Endothelial cell of umbilical vein (primary cell): ENCODE results near the gene XAF1. TPM values are rescaled to one million over a fixed set of nuclear protein-coding genes. Genes with fewer than 3 reads are reported as not detected.

ENCODE experiments used
- BruUV-seq: library from RNA; stranded (reverse); fragments of 400-500 nt; replicated peaks from 2 replicates; lab custom pipeline; 2021; lab: Mats Ljungman, UMichigan
- CTCF ChIA-PET: fragments of 300-600, 350-600 bp; sonication (Branson Sonifier 250); formaldehyde crosslinking; loops from one replicate; lab custom pipeline; 2021; ENCODE audit warnings: antibody characterized with exemption, inconsistent platforms; lab: Charles Lee
- POLR2A ChIA-PET: fragments of 300-600, 350-600 bp; sonication (Branson Sonifier 250); formaldehyde crosslinking; loops from one replicate; lab custom pipeline; 2021; ENCODE audit warnings: antibody characterized with exemption, inconsistent platforms; lab: Charles Lee
- DNase-seq: peaks from one replicate; pipeline ENCODE4 v3.0.0-alpha.2; 2011; ENCODE audit warnings: low read depth, low spot score
- FAIRE-seq: peaks from 2 replicates; lab custom pipeline; 2011; peaks lifted over from hg19 to GRCh38; lab: Jason Lieb, UNC
- H2AFZ ChIP-seq: 2 replicates; pipeline ENCODE4 v1.6.0; 2012; ENCODE audit warnings: low read depth, low read length, control low read depth, inconsistent platforms
- H3K27ac ChIP-seq: 2 replicates; pipeline ENCODE4 v1.5.1; 2011; ENCODE audit warnings: low read depth, mild to moderate bottlenecking, control low read depth, low read length, moderate library complexity; ENCODE audit not compliant: insufficient read depth
- H3K27me3 ChIP-seq, 2 experiments: 2 replicates each; pipeline versions ENCODE4 v1.6.0 to v1.6.1; 2011; ENCODE audit warnings: low read length in 2 of 2, mixed read lengths in 1 of 2; ENCODE audit not compliant: control insufficient read depth in 2 of 2, insufficient read depth in 2 of 2
- H3K36me3 ChIP-seq, 2 experiments: 2 replicates in 1 of 2; 3 replicates in 1 of 2; pipeline ENCODE4 v1.5.1; 2011; ENCODE audit warnings: low read length in 2 of 2, mild to moderate bottlenecking in 1 of 2, moderate library complexity in 1 of 2; ENCODE audit not compliant: control insufficient read depth in 2 of 2, insufficient read depth in 2 of 2; ENCODE audit errors: extremely low read depth in 1 of 2
- H3K4me1 ChIP-seq: 3 replicates; pipeline ENCODE4 v1.5.1; 2011; ENCODE audit warnings: mild to moderate bottlenecking, low read length; ENCODE audit not compliant: control insufficient read depth, insufficient read depth; ENCODE audit errors: extremely low read depth
- H3K4me2 ChIP-seq: 2 replicates; pipeline ENCODE4 v1.6.1; 2011; ENCODE audit warnings: low read length, control low read depth, mixed read lengths; ENCODE audit not compliant: insufficient read depth
- H3K4me3 ChIP-seq, 3 experiments: fragments of 200-600 bp in 1 of 3; sonication (generic), shearing (Covaris generic) in 1 of 3; replicated peaks in 1 of 3; 2 replicates each; pipeline ENCODE4 v1.5.1; 2011 to 2016; ENCODE audit warnings: control low read depth in 3 of 3, low read length in 3 of 3, mild to moderate bottlenecking in 2 of 3, inconsistent platforms in 1 of 3, low read depth in 1 of 3, moderate library complexity in 1 of 3; ENCODE audit not compliant: insufficient read depth in 1 of 3
- H3K79me2 ChIP-seq: 2 replicates; pipeline ENCODE4 v1.6.0; 2012; ENCODE audit warnings: low read length, inconsistent platforms; ENCODE audit not compliant: control insufficient read depth, insufficient read depth
- H3K9ac ChIP-seq: replicated peaks from 2 replicates; pipeline ENCODE3; 2011; ENCODE audit warnings: low read length, control low read depth; ENCODE audit not compliant: insufficient read depth; ENCODE audit errors: extremely low read depth
- H3K9me1 ChIP-seq: replicated peaks from 3 replicates; pipeline ENCODE4 v1.6.0; 2011; ENCODE audit warnings: mild to moderate bottlenecking, low read length; ENCODE audit not compliant: control insufficient read depth, insufficient read depth; ENCODE audit errors: extremely low read depth
- H3K9me3 ChIP-seq: replicated peaks from 2 replicates; pipeline ENCODE4 v1.5.1; 2012; ENCODE audit warnings: low read length, inconsistent platforms; ENCODE audit not compliant: control insufficient read depth, insufficient read depth
- H4K20me1 ChIP-seq: replicated peaks from 2 replicates; pipeline ENCODE3; 2011; ENCODE audit warnings: mild to moderate bottlenecking, low read length; ENCODE audit not compliant: control insufficient read depth, insufficient read depth; ENCODE audit errors: extremely low read depth
- CTCF ChIP-seq, 2 donors: IDR thresholded peaks; 1 replicate in 1 of 2; 2 replicates in 1 of 2; pipeline ENCODE4 v1.5.1; 2011; ENCODE audit warnings: low read length in 2 of 2, mild to moderate bottlenecking in 2 of 2, moderate library complexity in 2 of 2, control low read depth in 1 of 2, inconsistent platforms in 1 of 2, low read depth in 1 of 2; ENCODE audit not compliant: insufficient read depth in 1 of 2; ENCODE audit errors: extremely low read depth in 1 of 2
- EZH2 ChIP-seq: IDR thresholded peaks from 2 replicates; pipeline ENCODE4 v1.6.1; 2012; ENCODE audit warnings: borderline replicate concordance, low read depth, mild to moderate bottlenecking, moderate library complexity, low read length, inconsistent platforms; ENCODE audit not compliant: severe bottlenecking
- FOS ChIP-seq: IDR thresholded peaks from 2 replicates; pipeline ENCODE4 v1.6.1; 2011; ENCODE audit warnings: mild to moderate bottlenecking, low read length, moderate library complexity, borderline replicate concordance; ENCODE audit not compliant: insufficient read depth
- GATA2 ChIP-seq: IDR thresholded peaks from 2 replicates; pipeline ENCODE4 v1.7.0; 2011; ENCODE audit warnings: low read depth, mild to moderate bottlenecking, moderate library complexity, mixed read lengths, low read length; ENCODE audit not compliant: insufficient read length, insufficient read depth
- JUN ChIP-seq: IDR thresholded peaks from 2 replicates; pipeline ENCODE4 v1.6.1; 2011; ENCODE audit warnings: borderline replicate concordance, low read depth; ENCODE audit not compliant: insufficient read length, insufficient read depth
- MAX ChIP-seq: IDR thresholded peaks from 2 replicates; pipeline ENCODE4 v1.6.1; 2011; ENCODE audit not compliant: insufficient read depth, insufficient read length
- MYC ChIP-seq: IDR thresholded peaks from one replicate; pipeline ENCODE4 v1.6.1; 2011; ENCODE audit warnings: mild to moderate bottlenecking, low read depth, low read length
- POLR2A ChIP-seq: IDR thresholded peaks from 2 replicates; pipeline ENCODE4 v1.6.1; 2012; ENCODE audit warnings: low read depth, mild to moderate bottlenecking, control low read depth, low read length
- POLR2AphosphoS5 ChIP-seq: IDR thresholded peaks from 2 replicates; pipeline ENCODE4 v1.6.1; 2012; ENCODE audit warnings: low read depth, mild to moderate bottlenecking, control low read depth, low read length, moderate library complexity; ENCODE audit not compliant: insufficient read depth
- dilution Hi-C: fragments of 300-500 bp; cut with MboI; formaldehyde crosslinking; loops from one replicate; pipeline ENCODE4 v1.15.0; 2019; ENCODE audit warnings: low sequenced_read_pairs; ENCODE audit not compliant: extremely low pct_ligation_motif_present
- intact Hi-C: fragments of 100-400 bp; cut with micrococcal nuclease; formaldehyde crosslinking; loops from one replicate; pipeline ENCODE4 v1.10.0; 2022
- polyA plus RNA-seq, 4 experiments: library from polyadenylated mRNA; depleted of rRNA in 3 of 4; stranded (reverse) in 3 of 4; unstranded in 1 of 4; fragments of >200 nt; gene quantifications; 2 replicates each; pipeline versions ENCODE4 v1.2.1 to v1.2.3, GENCODE V29; 2011 to 2012; ENCODE audit warnings: missing spikeins in 1 of 4
- total RNA-seq: library from RNA; stranded (reverse); gene quantifications from 2 replicates; pipeline ENCODE4 v1.2.3, GENCODE V29; 2021

The XAF1 gene
- total and polyA plus RNA-seq, 2 donors (not counting 3 experiments of a cell fraction or from before 2014, with no cell fraction given), result 6.3 to 21.5 TPM

- no peak overlapping the region for H3K27ac ChIP-seq
- peaks cover 22% of the 10 kb centered on the region for H3K4me1 ChIP-seq
- FAIRE-seq (no peak), DNase-seq (no peak)
- no peaks in the 10 kb centered on the region for H4K20me1 ChIP-seq
- H3K79me2 ChIP-seq, result no peaks in the 10 kb centered on the region
- intact Hi-C loops, result no loop called here
- no peak overlapping the region for H3K4me2 ChIP-seq
- H3K36me3 ChIP-seq, result peaks cover 0 to 7% of the 10 kb centered on the region in 2 experiments
- no TSS peak for BruUV-seq
- POLR2A ChIA-PET, result no interaction called here
- dilution Hi-C loops, result no loop called here
- no peak overlapping the region for H3K4me3 ChIP-seq
- CTCF ChIA-PET, result interaction anchor here (0.6 kb wide), 1 partner anchor 8 kb away, joined by 3 read pairs; no protein-coding TSS in a partner anchor
- no peak overlapping the region for H3K9ac ChIP-seq
- H3K27me3 ChIP-seq, result no peaks in the 10 kb centered on the region
- no peak for TF ChIP-seq FOS
- TF ChIP-seq EZH2, result no peak
- TF ChIP-seq MYC, result no peak
- TF ChIP-seq POLR2A, result no peak
- no peak for TF ChIP-seq CTCF (IDR thresholded peaks at IDR 0.05; ENCODE audit: extremely low read depth in 1 of 2, insufficient read depth in 1 of 2, low read depth in 1 of 2, low read length in 2 of 2)
- no peak for TF ChIP-seq POLR2AphosphoS5
- TF ChIP-seq MAX, result no peak
- no peak for TF ChIP-seq JUN
- TF ChIP-seq GATA2, result no peak
- H3K9me3 ChIP-seq, result no peaks in the 10 kb centered on the region
- no peak overlapping the region for H2AFZ ChIP-seq
- no peaks in the 10 kb centered on the region for H3K9me1 ChIP-seq
Measured at GRCh38 chr17:6757747-6758146, 1.9 kb downstream of the XAF1 start.
